Endothelial cell (in vitro differentiated cells): Measurements from ENCODE around the gene VAT1. TPM values are rescaled to one million over a fixed set of nuclear protein-coding genes. Genes with fewer than 3 reads are reported as not detected.
"Not testable (repeated sequence)": the region's sequence is repeated elsewhere in the genome, so short reads cannot be mapped to it uniquely, and the experiment has no call there.

ENCODE experiments used
- DNase-seq: peaks from one replicate; pipeline ENCODE4 v3.0.0; 2021; ENCODE audit warnings: low spot score
- H3K27ac Mint-ChIP-seq: one replicate; pipeline ENCODE4 v1.8.0; 2021; ENCODE audit warnings: mixed read lengths, inconsistent platforms; ENCODE audit not compliant: unreplicated experiment
- H3K27me3 Mint-ChIP-seq: one replicate; pipeline ENCODE4 v1.8.0; 2021; ENCODE audit warnings: mild to moderate bottlenecking, moderate library complexity, mixed read lengths, inconsistent platforms; ENCODE audit not compliant: unreplicated experiment
- H3K36me3 Mint-ChIP-seq: one replicate; pipeline ENCODE4 v1.8.0; 2021; ENCODE audit warnings: mild to moderate bottlenecking, low read depth, mixed read lengths, inconsistent platforms; ENCODE audit not compliant: unreplicated experiment
- H3K4me1 Mint-ChIP-seq: one replicate; pipeline ENCODE4 v1.8.0; 2021; ENCODE audit warnings: mild to moderate bottlenecking, mixed read lengths, inconsistent platforms; ENCODE audit not compliant: unreplicated experiment
- H3K4me3 Mint-ChIP-seq: one replicate; pipeline ENCODE4 v1.8.0; 2021; ENCODE audit warnings: mild to moderate bottlenecking, mixed read lengths, inconsistent platforms; ENCODE audit not compliant: unreplicated experiment
- H3K9me3 Mint-ChIP-seq: one replicate; pipeline ENCODE4 v1.8.0; 2021; ENCODE audit warnings: mixed read lengths, inconsistent platforms; ENCODE audit not compliant: unreplicated experiment
- CTCF ChIP-seq: fragments of 200-600 bp; sonication (generic); IDR thresholded peaks from one replicate; pipeline ENCODE4 v1.5.0; 2021; ENCODE audit warnings: antibody characterized with exemption; ENCODE audit not compliant: unreplicated experiment
- total RNA-seq: library from RNA; stranded (reverse); fragmentation: NEBNext Ultra II Directional; extraction: Animal tissue kit (Norgen Biotek cat#: 25700); gene quantifications from one replicate; pipeline ENCODE4 v1.2.1, GENCODE V29; 2021; ENCODE audit not compliant: unreplicated experiment

The VAT1 gene
- total RNA-seq, 1 donor from 2014 or later: 460 TPM

- Mint-ChIP-seq H3K4me3 (no peak overlapping the region), H3K27me3 (peaks cover 9% of the 10 kb centered on the region), H3K36me3 (peaks cover 13% of the 10 kb centered on the region), H3K27ac (no peak overlapping the region), H3K9me3 (no peaks in the 10 kb centered on the region), H3K4me1 (peaks cover 19% of the 10 kb centered on the region)
- no peak for TF ChIP-seq CTCF
- DNase-seq: no peak
Measured at GRCh38 chr17:43010667-43011308, 11.4 kb downstream of the VAT1 start.

GRCh38 chr17:43006639-43007551 is 15.3 kb downstream of the VAT1 start, which contains the start of gene IFI35:
IFI35 (plus strand) TSS chr17:43006784; CDS start chr17:43006948, 164 bp downstream.
- peaks cover 3% of the 10 kb centered on the region for H3K4me1 Mint-ChIP-seq

DNA sequence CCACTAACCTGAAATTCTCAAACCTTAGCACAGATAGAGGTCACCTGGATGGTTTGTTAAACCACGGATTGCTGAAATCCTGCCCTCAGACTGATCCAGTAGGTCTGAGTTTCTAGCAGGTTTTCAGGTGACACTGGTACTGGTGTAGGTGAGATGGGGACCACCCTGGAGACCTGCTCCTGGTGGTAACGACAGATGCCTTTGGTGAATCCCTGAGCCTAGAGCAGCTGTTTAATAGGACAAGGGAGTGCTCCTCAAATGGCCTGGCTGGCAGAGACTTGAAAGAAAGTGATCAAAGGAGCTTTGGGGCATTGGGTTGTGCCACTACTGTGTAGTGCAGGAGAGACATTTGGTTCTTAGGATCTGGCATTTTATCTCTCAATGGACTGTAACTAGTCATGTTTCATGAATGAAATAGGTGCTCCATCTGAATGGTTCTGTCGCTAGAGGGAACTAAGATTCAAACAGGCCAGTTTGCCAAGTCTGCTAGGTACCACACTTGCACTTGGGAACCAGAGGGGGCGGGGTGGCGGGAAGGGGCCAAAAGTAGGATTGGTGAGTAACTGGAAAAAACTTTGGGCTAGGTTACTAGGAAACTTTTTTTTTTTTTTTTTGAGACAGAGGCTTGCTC is 18.5 kb downstream of the VAT1 start:
- Mint-ChIP-seq H3K4me1 (peaks cover 18% of the 10 kb centered on the region), H3K27me3 (peaks cover 3% of the 10 kb centered on the region), H3K36me3 (peaks cover 27% of the 10 kb centered on the region), H3K9me3 (no peaks in the 10 kb centered on the region), H3K4me3 (no peak overlapping the region), H3K27ac (no peak overlapping the region)
- no peak for TF ChIP-seq CTCF
- no peak for DNase-seq

More at GRCh38 chr17:43006639-43007551, 15.3 kb downstream of the VAT1 start, which contains the start of gene IFI35:
- Mint-ChIP-seq H3K36me3 (peaks cover 10% of the 10 kb centered on the region), H3K9me3 (no peaks in the 10 kb centered on the region), H3K27ac (peak within 1 kb of the TSS; percentile 88), H3K4me3 (peak within 1 kb of the TSS; percentile 86), H3K27me3 (no peaks in the 10 kb centered on the region)
- TF ChIP-seq CTCF: no peak
- DNase-seq: peak; percentile 72

DNA sequence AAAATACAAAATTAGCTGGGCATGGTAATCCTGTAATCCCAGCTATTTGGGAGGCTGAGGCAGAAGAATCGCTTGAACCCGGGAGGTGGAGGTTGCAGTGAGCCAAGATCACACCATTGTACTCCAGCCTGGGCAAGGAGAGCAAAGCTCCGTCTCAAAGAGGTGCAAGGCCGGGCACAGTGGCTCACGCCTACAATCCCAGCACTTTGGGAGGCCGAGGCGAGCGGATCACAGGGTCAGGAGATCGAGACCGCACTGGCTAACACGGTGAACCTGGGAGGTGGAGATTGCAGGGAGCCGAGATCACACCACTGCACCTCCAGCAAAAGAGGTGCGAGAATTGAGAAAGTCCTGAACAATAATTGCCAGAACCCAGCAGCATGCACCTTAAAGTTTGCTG is 21.3 kb downstream of the VAT1 start:
- Mint-ChIP-seq H3K27ac (peak overlapping the region; percentile 64), H3K4me3 (peak overlapping the region; percentile 67), H3K36me3 (peaks cover 27% of the 10 kb centered on the region), H3K4me1 (peaks cover 27% of the 10 kb centered on the region)
- DNase-seq, H3K27me3 Mint-ChIP-seq, H3K9me3 Mint-ChIP-seq: not testable (repeated sequence)

DNA sequence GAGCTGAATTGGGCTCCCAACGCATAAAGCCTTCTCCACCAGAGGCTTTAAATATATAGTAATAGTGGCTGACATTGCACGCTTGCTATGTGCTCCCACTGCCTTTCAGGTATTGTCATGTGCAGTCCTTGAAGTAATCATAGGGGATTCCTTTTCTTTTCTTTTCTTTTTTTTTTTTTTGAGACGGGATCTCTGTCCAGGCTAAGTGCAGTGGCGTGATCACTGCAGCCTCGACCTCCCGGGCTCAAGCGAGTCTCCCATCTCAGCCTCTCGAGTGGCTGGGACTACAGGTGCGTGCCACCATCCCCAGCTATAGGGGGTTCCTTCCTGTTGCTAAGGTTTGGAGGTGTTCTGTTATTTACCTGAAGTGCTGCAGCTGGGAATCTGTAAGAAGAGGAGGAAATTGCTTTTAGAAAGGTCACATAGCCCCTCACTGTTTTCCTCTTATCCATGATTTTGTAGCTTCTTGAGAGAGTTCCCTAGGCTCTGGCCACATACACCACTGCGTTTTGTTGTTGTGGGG is 23.1 kb downstream of the VAT1 start:
- H3K27me3 Mint-ChIP-seq: peaks cover 3% of the 10 kb centered on the region
- H3K36me3 Mint-ChIP-seq: peaks cover 31% of the 10 kb centered on the region
- TF ChIP-seq CTCF: no peak
- H3K27ac Mint-ChIP-seq: peak overlapping the region; percentile 99
- no peaks in the 10 kb centered on the region for H3K9me3 Mint-ChIP-seq
- peak overlapping the region; percentile 100 for H3K4me3 Mint-ChIP-seq
- H3K4me1 Mint-ChIP-seq: peaks cover 31% of the 10 kb centered on the region
- no peak for DNase-seq
